ENCODE results near the gene ST6GALNAC6. TPM values are rescaled to one million over a fixed set of nuclear protein-coding genes. Genes with fewer than 3 reads are reported as not detected.
A peak's percentile ranks its signal among the peaks of the same experiment; 100 is the strongest.

ST6GALNAC6 gene
- total RNA-seq, 2 donors from 2014 or later, result 68.2 to 106 TPM

GRCh38 chr9:127855522-127855921 is 43.9 kb downstream of the ST6GALNAC6 start:
- H3K27me3 ChIP-seq, result no peaks in the 10 kb centered on the region
- H3K4me1 ChIP-seq, result peaks cover 0 to 71% of the 10 kb centered on the region in 2 donors
- H3K27ac ChIP-seq, result peak overlapping the region; percentile 86 to 88
- H3K36me3 ChIP-seq, result peaks cover 22% of the 10 kb centered on the region
- H3K9me3 ChIP-seq, result no peaks in the 10 kb centered on the region
- DNase-seq (ENCODE audit: low spot score), result no peak
- TF ChIP-seq CTCF (IDR thresholded peaks at IDR 0.05), result no peak
- no peak overlapping the region for H3K4me3 ChIP-seq

GRCh38 chr9:127854960-127855359 is 44.4 kb downstream of the ST6GALNAC6 start:
- H3K4me1 ChIP-seq, result peaks cover 0 to 66% of the 10 kb centered on the region in 2 donors
- peak overlapping the region; percentile 86 to 88 for H3K27ac ChIP-seq
- H3K4me3 ChIP-seq, result peak overlapping the region; percentile 63 to 66
- TF ChIP-seq CTCF (IDR thresholded peaks at IDR 0.05), result no peak
- H3K9me3 ChIP-seq, result no peaks in the 10 kb centered on the region
- H3K36me3 ChIP-seq, result peaks cover 27% of the 10 kb centered on the region
- no peak for DNase-seq (ENCODE audit: low spot score)
- H3K27me3 ChIP-seq, result no peaks in the 10 kb centered on the region

GRCh38 chr9:127854184-127854806 is 45.1 kb downstream of the ST6GALNAC6 start, which contains the start of gene ENG:
TSS of gene ENG (minus strand) at chr9:127854658. CDS start at chr9:127854355, 303 bp downstream.
- peak; percentile 92 for DNase-seq (ENCODE audit: low spot score)
- no peaks in the 10 kb centered on the region for H3K27me3 ChIP-seq
- H3K4me3 ChIP-seq, result peak within 1 kb of the TSS; percentile 63 to 66
- peaks cover 0 to 59% of the 10 kb centered on the region in 2 donors for H3K4me1 ChIP-seq
- peak within 1 kb of the TSS; percentile 86 to 88 for H3K27ac ChIP-seq
- H3K9me3 ChIP-seq, result peaks cover 0 to 5% of the 10 kb centered on the region in 2 donors
- peaks cover 33% of the 10 kb centered on the region for H3K36me3 ChIP-seq
- TF ChIP-seq CTCF (IDR thresholded peaks at IDR 0.05), result peak in 1 of 2 donors; percentile 21

- Histone ChIP-seq H3K27me3 (no peaks in the 10 kb centered on the region), H3K4me3 (peak overlapping the region; percentile 63 to 66), H3K27ac (peak overlapping the region; percentile 86 to 88), H3K36me3 (peaks cover 33% of the 10 kb centered on the region), H3K9me3 (peaks cover 0 to 11% of the 10 kb centered on the region in 2 donors), H3K4me1 (peaks cover 0 to 52% of the 10 kb centered on the region in 2 donors)
- no peak for DNase-seq (ENCODE audit: low spot score)
- no peak for TF ChIP-seq CTCF (IDR thresholded peaks at IDR 0.05)
Observed at GRCh38 chr9:127853312-127854183, 45.9 kb downstream of the ST6GALNAC6 start.

- TF ChIP-seq CTCF (IDR thresholded peaks at IDR 0.05), result no peak
- Histone ChIP-seq H3K4me3 (peak overlapping the region; percentile 63 to 66), H3K27ac (peak overlapping the region; percentile 86 to 88), H3K9me3 (peaks cover 0 to 11% of the 10 kb centered on the region in 2 donors), H3K27me3 (no peaks in the 10 kb centered on the region), H3K36me3 (peaks cover 33% of the 10 kb centered on the region), H3K4me1 (peaks cover 0 to 50% of the 10 kb centered on the region in 2 donors)
- no peak for DNase-seq (ENCODE audit: low spot score)
Observed at GRCh38 chr9:127852829-127853228, 46.6 kb downstream of the ST6GALNAC6 start.
